BJ (cell line): ENCODE results near the gene NR2C1. TPM values are rescaled to one million over a fixed set of nuclear protein-coding genes. Genes with fewer than 3 reads are reported as not detected.
A peak's percentile ranks its signal among the peaks of the same experiment; 100 is the strongest.

Source experiments
- CTCF ChIA-PET: fragments of 350-600 bp; formaldehyde crosslinking; extraction: SDS; loops from one replicate; lab custom pipeline; 2021; ENCODE audit warnings: antibody characterized with exemption, inconsistent platforms; lab: Yijun Ruan, JAX
- POLR2A ChIA-PET: fragments of 300-600 bp; sonication (Branson Sonifier 250); formaldehyde crosslinking; extraction: SDS; loops from one replicate; lab custom pipeline; 2021; ENCODE audit warnings: antibody characterized with exemption; lab: Charles Lee
- DNase-seq: peaks from one replicate; pipeline ENCODE4 v3.0.0-alpha.2; 2011; ENCODE audit warnings: low read depth
- H3K27me3 ChIP-seq: 2 replicates; pipeline ENCODE4 v1.6.0; 2011; ENCODE audit warnings: low read length; ENCODE audit not compliant: control insufficient read depth, insufficient read depth
- H3K36me3 ChIP-seq: 2 replicates; pipeline ENCODE4 v1.5.1; 2011; ENCODE audit warnings: low read length; ENCODE audit not compliant: control insufficient read depth, insufficient read depth
- H3K4me3 ChIP-seq: 2 replicates; pipeline ENCODE4 v1.5.1; 2011; ENCODE audit warnings: low read depth, mild to moderate bottlenecking, control low read depth, low read length
- CTCF ChIP-seq: IDR thresholded peaks from 2 replicates; pipeline ENCODE4 v1.5.1; 2011; ENCODE audit warnings: low read depth, mild to moderate bottlenecking, control low read depth, inconsistent platforms, low read length, moderate library complexity; ENCODE audit not compliant: insufficient read depth
- polyA plus RNA-seq: library from polyadenylated mRNA; depleted of rRNA; stranded (reverse); fragments of >200 nt; gene quantifications from 2 replicates; pipeline ENCODE4 v1.2.3, GENCODE V29; 2011

The NR2C1 gene
- polyA plus RNA-seq, 1 experiment = 12.1 TPM

DNA sequence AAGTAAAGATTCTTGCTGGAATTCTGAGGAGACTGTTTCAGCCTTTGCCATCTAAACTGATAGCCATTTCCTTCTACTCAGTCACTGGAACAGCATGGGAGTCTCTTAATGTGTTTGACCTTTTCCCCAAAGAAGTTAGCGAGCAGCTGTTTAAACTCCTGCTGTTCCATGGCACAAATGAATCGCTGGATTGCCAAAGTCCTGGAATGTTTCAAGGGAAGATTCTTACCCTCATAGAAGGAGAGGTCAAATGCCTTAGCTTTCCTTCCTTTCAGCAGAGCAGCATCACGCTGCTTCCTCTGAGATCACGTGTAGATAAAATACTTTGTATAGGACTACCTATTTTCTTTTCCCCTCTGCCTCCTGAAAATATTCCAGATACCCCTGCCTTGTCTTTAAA is 10.5 kb upstream of the NR2C1 start:
- Histone ChIP-seq H3K27me3 (no peaks in the 10 kb centered on the region), H3K36me3 (no peaks in the 10 kb centered on the region), H3K4me3 (no peak overlapping the region)
- no peak for TF ChIP-seq CTCF
- POLR2A ChIA-PET = interaction anchor here (0.5 kb wide), 1 partner anchor 272 kb away, joined by 3 read pairs; no protein-coding TSS in a partner anchor
- no peak for DNase-seq
- CTCF ChIA-PET = interaction anchor here (0.6 to 1.6 kb wide), 4 partner anchors 10 to 252 kb away, joined by 3 to 13 read pairs (median 3); partner anchors contain the start of gene NR2C1

DNA sequence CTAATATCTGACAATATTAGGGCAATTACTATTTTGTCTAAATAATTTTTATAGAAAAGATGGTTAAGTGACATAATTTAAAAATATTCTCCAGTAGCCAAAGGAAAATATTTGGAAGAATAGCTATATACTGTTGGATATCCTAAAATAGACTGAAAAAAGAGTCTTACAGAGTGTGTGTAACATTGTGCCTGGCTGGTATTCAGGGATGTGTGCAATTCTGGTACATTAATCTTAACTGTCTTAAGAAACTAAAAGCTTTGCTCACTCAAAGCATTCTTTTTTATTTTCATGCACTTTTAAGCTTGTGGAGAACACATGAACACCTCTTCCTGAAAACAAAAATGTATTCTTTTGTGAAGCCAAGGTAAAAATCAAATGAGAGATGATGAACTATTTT is 10.1 kb upstream of the NR2C1 start:
- DNase-seq = no peak
- Histone ChIP-seq H3K36me3 (no peaks in the 10 kb centered on the region), H3K4me3 (no peak overlapping the region), H3K27me3 (no peaks in the 10 kb centered on the region)
- POLR2A ChIA-PET = no interaction called here
- CTCF ChIA-PET = interaction anchor here (0.9 to 1.6 kb wide), 2 partner anchors 10 to 253 kb away, joined by 3 to 13 read pairs; partner anchors contain the start of gene NR2C1
- no peak for TF ChIP-seq CTCF

DNA sequence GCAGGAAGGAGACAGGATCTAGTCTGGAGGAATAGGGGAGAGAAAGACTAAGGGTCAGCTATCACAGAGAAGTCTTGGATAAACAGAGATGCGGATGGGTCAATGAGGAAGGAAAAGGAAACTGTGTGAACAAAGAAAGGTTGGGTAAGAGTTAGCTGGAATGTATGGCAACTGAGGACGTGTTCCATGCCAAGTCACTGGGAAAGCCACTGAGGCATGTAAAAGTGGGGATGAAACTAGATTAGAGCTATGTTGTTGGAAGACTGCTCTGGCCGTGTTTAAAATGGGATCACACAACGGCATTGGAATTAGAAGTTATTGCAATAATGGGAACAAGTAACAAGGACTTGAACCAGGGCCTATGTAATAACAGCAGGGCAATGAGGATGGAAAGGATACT is 3.9 kb upstream of the NR2C1 start:
- Histone ChIP-seq H3K36me3 (no peaks in the 10 kb centered on the region), H3K27me3 (no peaks in the 10 kb centered on the region), H3K4me3 (no peak overlapping the region)
- CTCF ChIA-PET = no interaction called here
- no peak for DNase-seq
- POLR2A ChIA-PET = no interaction called here
- no peak for TF ChIP-seq CTCF

DNA sequence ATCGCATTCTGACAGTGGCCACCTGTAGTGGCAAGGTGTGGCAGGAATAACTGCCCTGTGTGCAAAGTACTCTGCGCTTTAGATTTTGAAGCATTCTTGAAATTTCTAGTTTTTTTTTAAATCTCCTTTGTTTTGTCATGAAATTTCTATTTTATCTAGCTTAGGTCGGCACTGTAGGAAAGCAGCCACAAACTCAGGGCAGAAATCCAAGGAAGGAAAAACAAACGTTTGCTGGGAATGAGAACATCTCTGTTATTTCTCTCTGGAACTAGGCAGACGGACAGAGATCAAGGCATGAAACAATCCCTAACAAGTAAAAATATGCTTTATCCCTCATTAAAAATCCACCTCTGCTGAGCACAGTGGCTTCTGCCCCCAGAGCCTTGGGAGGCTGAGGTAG is 1.3 kb upstream of the NR2C1 start:
- no peak for DNase-seq
- no peaks in the 10 kb centered on the region; the same call in 1 of the 2 replicates for H3K36me3 ChIP-seq
- no peaks in the 10 kb centered on the region for H3K27me3 ChIP-seq
- CTCF ChIA-PET = interaction anchor here (1.1 kb wide), 1 partner anchor 12 kb away, joined by 4 read pairs; no protein-coding TSS in a partner anchor
- TF ChIP-seq CTCF = no peak
- H3K4me3 ChIP-seq = no peak overlapping the region
- POLR2A ChIA-PET = no interaction called here

DNA sequence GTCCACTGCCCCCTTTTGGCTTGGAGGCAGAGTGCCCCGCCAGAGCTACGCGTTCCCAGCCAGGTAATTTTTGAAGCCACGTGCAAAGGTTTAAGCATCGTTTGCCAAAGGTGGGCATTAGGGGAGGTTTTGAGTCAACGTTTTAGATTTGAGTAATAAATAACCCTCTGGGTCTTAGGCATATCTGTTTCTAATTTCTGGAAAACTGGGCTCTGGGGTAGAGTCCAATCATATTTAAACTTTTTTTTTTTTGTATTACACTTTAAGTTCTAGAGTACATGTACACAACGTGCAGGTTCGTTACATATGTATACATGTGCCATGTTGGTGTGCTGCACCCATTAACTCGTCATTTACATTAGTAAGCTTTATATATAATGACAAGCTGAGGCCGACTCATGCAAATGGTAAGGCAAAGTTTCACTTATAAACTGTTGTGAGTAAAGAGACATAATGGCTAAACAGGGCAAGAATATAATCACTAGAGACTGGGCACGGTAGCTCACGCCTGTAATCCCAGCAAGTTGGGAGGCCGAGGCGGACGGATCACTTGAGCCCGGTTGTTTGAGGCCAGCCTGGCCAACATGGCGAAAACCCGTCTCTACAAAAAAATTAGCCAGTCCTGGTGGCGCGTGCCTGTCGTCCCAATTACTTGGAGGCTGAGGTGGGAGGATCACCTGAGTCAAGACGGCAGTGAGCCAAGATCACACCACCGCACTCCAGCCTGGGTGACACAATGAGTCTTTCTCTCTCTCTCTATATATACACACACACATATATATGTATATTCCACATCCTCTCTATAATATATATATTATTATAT is 491 bp upstream of the NR2C1 start:
- CTCF ChIA-PET = interaction anchor here (0.5 to 2.4 kb wide), 18 partner anchors 10 to 478 kb away, joined by 3 to 13 read pairs (median 3); no protein-coding TSS in a partner anchor
- H3K27me3 ChIP-seq = no peaks in the 10 kb centered on the region
- H3K4me3 ChIP-seq = no peak overlapping the region; the same call in none of the 2 replicates
- DNase-seq = no peak
- peak; percentile 92 for TF ChIP-seq CTCF
- no peaks in the 10 kb centered on the region; the same call in 1 of the 2 replicates for H3K36me3 ChIP-seq
- POLR2A ChIA-PET = no interaction called here
